ENCODE measurements around the gene POU2F2. TPM values are rescaled to one million over a fixed set of nuclear protein-coding genes. Genes with fewer than 3 reads are reported as not detected.

Gene POU2F2
- total RNA-seq, 2 donors from 2014 or later, result 3.4 to 17.4 TPM

- no peaks in the 10 kb centered on the region for H3K27me3 ChIP-seq (replicated peaks; ENCODE audit: insufficient read depth)
- H3K9me3 ChIP-seq, result no peaks in the 10 kb centered on the region
- 74% methylated on average over 5 of the region's 5 CpGs for WGBS
- H3K27ac ChIP-seq, result no peak overlapping the region
- TF ChIP-seq CTCF (IDR thresholded peaks at IDR 0.05) (no peak), POLR2AphosphoS5 (IDR thresholded peaks at IDR 0.05) (no peak), POLR2A (IDR thresholded peaks at IDR 0.05) (no peak)
- no peak overlapping the region for H3K4me3 ChIP-seq
- no peak for DNase-seq (ENCODE audit: low spot score)
- intact Hi-C loops (cut with DNase I), result no loop called here
- no peaks in the 10 kb centered on the region for H3K36me3 ChIP-seq
- no peaks in the 10 kb centered on the region for H3K4me1 ChIP-seq (replicated peaks)
These were observed 94.6 kb downstream of the POU2F2 start for GRCh38 chr19:42037649-42038048.

Small RNAs within 50 kb of the gene (microRNA-seq; reads per million reads assigned to microRNA genes)
- not detected for gene MIR4323

Small RNAs within 50 kb of the gene (small RNA-seq; reads per million reads assigned to genes)
- gene MIR4323, result 0 reads per million in 2 donors

Other genes starting within 250 kb of the POU2F2 start
- gene ARHGEF1, start 249.3 kb downstream of the POU2F2 start, total RNA-seq, result 10 to 100 TPM; 57.1 to 65.6 TPM
- 1 to 10 TPM in 1 of 2 donors, under 1 TPM in 1; 0.36 to 1.9 TPM for gene ERFL, start 204.0 kb downstream of the POU2F2 start, total RNA-seq
- 100 to 1,000 TPM; 153 to 168 TPM for gene RABAC1, start 173.1 kb downstream of the POU2F2 start, total RNA-seq
- 1 to 10 TPM in 1 of 2 donors, under 1 TPM in 1; 0.27 to 3.7 TPM for gene ATP1A3, start 138.2 kb downstream of the POU2F2 start, total RNA-seq
- gene GRIK5, start 62.2 kb downstream of the POU2F2 start, total RNA-seq, result 10 to 100 TPM in 1 of 2 donors, 1 to 10 TPM in 1; 1.3 to 25.2 TPM
- 10 to 100 TPM; 24.4 to 44.1 TPM for gene ZNF574, start 56.3 kb downstream of the POU2F2 start, total RNA-seq
- 10 to 100 TPM; 70.3 to 98.1 TPM for gene DEDD2, start 85.2 kb upstream of the POU2F2 start, total RNA-seq
- 10 to 100 TPM in 1 of 2 donors, 1 to 10 TPM in 1; 8.2 to 14.1 TPM for gene ZNF526, start 87.9 kb upstream of the POU2F2 start, total RNA-seq
- gene GSK3A, start 110.2 kb upstream of the POU2F2 start, total RNA-seq, result 10 to 100 TPM; 37.1 to 61.6 TPM
- 100 to 1,000 TPM in 1 of 2 donors, 10 to 100 TPM in 1; 33.9 to 121 TPM for gene ERF, start 122.7 kb upstream of the POU2F2 start, total RNA-seq
- 100 to 1,000 TPM in 1 of 2 donors, 10 to 100 TPM in 1; 64.6 to 145 TPM for gene CIC, start 136.8 kb upstream of the POU2F2 start, total RNA-seq
- 1 to 10 TPM in 1 of 2 donors, under 1 TPM in 1; 0.32 to 8.4 TPM for gene PRR19, start 169.7 kb upstream of the POU2F2 start, total RNA-seq
- gene PAFAH1B3, start 170.2 kb upstream of the POU2F2 start, total RNA-seq, result 10 to 100 TPM; 36.6 to 48.5 TPM
- gene TMEM145, start 180.9 kb upstream of the POU2F2 start, total RNA-seq, result under 1 TPM in 1 of 2 donors, not detected in 1; 0.85 TPM
- gene MEGF8, start 193.2 kb upstream of the POU2F2 start, total RNA-seq, result 10 to 100 TPM; 22.8 to 30.7 TPM